ENCODE data around the gene ITPR2.

GRCh38 chr12:26309634-26310033 is 523.4 kb downstream of the ITPR2 start:
- TF ChIP-seq HCFC1 (IDR thresholded peaks at IDR 0.05; ENCODE audit: low read depth, low read length), result no peak
- TF ChIP-seq ZBTB46 (CRISPR knock-in tag; IDR thresholded peaks at IDR 0.05; ENCODE audit: borderline replicate concordance), result no peak
- TF ChIP-seq, protein P1, sequence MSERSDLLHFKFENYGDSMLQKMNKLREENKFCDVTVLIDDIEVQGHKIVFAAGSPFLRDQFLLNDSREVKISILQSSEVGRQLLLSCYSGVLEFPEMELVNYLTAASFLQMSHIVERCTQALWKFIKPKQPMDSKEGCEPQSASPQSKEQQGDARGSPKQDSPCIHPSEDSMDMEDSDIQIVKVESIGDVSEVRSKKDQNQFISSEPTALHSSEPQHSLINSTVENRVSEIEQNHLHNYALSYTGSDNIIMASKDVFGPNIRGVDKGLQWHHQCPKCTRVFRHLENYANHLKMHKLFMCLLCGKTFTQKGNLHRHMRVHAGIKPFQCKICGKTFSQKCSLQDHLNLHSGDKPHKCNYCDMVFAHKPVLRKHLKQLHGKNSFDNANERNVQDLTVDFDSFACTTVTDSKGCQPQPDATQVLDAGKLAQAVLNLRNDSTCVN (CRISPR knock-in tag; IDR thresholded peaks at IDR 0.05; ENCODE audit: borderline replicate concordance), result no peak
- no peak for TF ChIP-seq CTCF (CRISPR knock-in tag; IDR thresholded peaks at IDR 0.05)
- no peak for TF ChIP-seq DNMT3B (CRISPR knock-in tag; conservative IDR thresholded peaks at IDR 0.05)
- no peak for TF ChIP-seq SAP130 (CRISPR knock-in tag; IDR thresholded peaks at IDR 0.05; ENCODE audit: low read depth)
- TF ChIP-seq SAFB2 (CRISPR knock-in tag; IDR thresholded peaks at IDR 0.05; ENCODE audit: borderline replicate concordance, low read depth), result no peak
